Endothelial cell of umbilical vein (primary cell): ENCODE results near the gene DENND1B. TPM values are rescaled to one million over a fixed set of nuclear protein-coding genes. Genes with fewer than 3 reads are reported as not detected.

Source experiments
- BruUV-seq: library from RNA; stranded (reverse); fragments of 400-500 nt; replicated peaks from 2 replicates; lab custom pipeline; 2021; lab: Mats Ljungman, UMichigan
- CTCF ChIA-PET: fragments of 300-600, 350-600 bp; sonication (Branson Sonifier 250); formaldehyde crosslinking; loops from one replicate; lab custom pipeline; 2021; ENCODE audit warnings: antibody characterized with exemption, inconsistent platforms; lab: Charles Lee
- POLR2A ChIA-PET: fragments of 300-600, 350-600 bp; sonication (Branson Sonifier 250); formaldehyde crosslinking; loops from one replicate; lab custom pipeline; 2021; ENCODE audit warnings: antibody characterized with exemption, inconsistent platforms; lab: Charles Lee
- DNase-seq: peaks from one replicate; pipeline ENCODE4 v3.0.0-alpha.2; 2011; ENCODE audit warnings: low read depth, low spot score
- FAIRE-seq: peaks from 2 replicates; lab custom pipeline; 2011; peaks lifted over from hg19 to GRCh38; lab: Jason Lieb, UNC
- H2AFZ ChIP-seq: 2 replicates; pipeline ENCODE4 v1.6.0; 2012; ENCODE audit warnings: low read depth, low read length, control low read depth, inconsistent platforms
- H3K27ac ChIP-seq: 2 replicates; pipeline ENCODE4 v1.5.1; 2011; ENCODE audit warnings: low read depth, mild to moderate bottlenecking, control low read depth, low read length, moderate library complexity; ENCODE audit not compliant: insufficient read depth
- H3K27me3 ChIP-seq, 2 experiments: 2 replicates each; pipeline versions ENCODE4 v1.6.0 to v1.6.1; 2011; ENCODE audit warnings: low read length in 2 of 2, mixed read lengths in 1 of 2; ENCODE audit not compliant: control insufficient read depth in 2 of 2, insufficient read depth in 2 of 2
- H3K36me3 ChIP-seq, 2 experiments: 2 replicates in 1 of 2; 3 replicates in 1 of 2; pipeline ENCODE4 v1.5.1; 2011; ENCODE audit warnings: low read length in 2 of 2, mild to moderate bottlenecking in 1 of 2, moderate library complexity in 1 of 2; ENCODE audit not compliant: control insufficient read depth in 2 of 2, insufficient read depth in 2 of 2; ENCODE audit errors: extremely low read depth in 1 of 2
- H3K4me1 ChIP-seq: 3 replicates; pipeline ENCODE4 v1.5.1; 2011; ENCODE audit warnings: mild to moderate bottlenecking, low read length; ENCODE audit not compliant: control insufficient read depth, insufficient read depth; ENCODE audit errors: extremely low read depth
- H3K4me2 ChIP-seq: 2 replicates; pipeline ENCODE4 v1.6.1; 2011; ENCODE audit warnings: low read length, control low read depth, mixed read lengths; ENCODE audit not compliant: insufficient read depth
- H3K4me3 ChIP-seq, 3 experiments: fragments of 200-600 bp in 1 of 3; sonication (generic), shearing (Covaris generic) in 1 of 3; replicated peaks in 1 of 3; 2 replicates each; pipeline ENCODE4 v1.5.1; 2011 to 2016; ENCODE audit warnings: control low read depth in 3 of 3, low read length in 3 of 3, mild to moderate bottlenecking in 2 of 3, inconsistent platforms in 1 of 3, low read depth in 1 of 3, moderate library complexity in 1 of 3; ENCODE audit not compliant: insufficient read depth in 1 of 3
- H3K79me2 ChIP-seq: 2 replicates; pipeline ENCODE4 v1.6.0; 2012; ENCODE audit warnings: low read length, inconsistent platforms; ENCODE audit not compliant: control insufficient read depth, insufficient read depth
- H3K9ac ChIP-seq: replicated peaks from 2 replicates; pipeline ENCODE3; 2011; ENCODE audit warnings: low read length, control low read depth; ENCODE audit not compliant: insufficient read depth; ENCODE audit errors: extremely low read depth
- H3K9me1 ChIP-seq: replicated peaks from 3 replicates; pipeline ENCODE4 v1.6.0; 2011; ENCODE audit warnings: mild to moderate bottlenecking, low read length; ENCODE audit not compliant: control insufficient read depth, insufficient read depth; ENCODE audit errors: extremely low read depth
- H3K9me3 ChIP-seq: replicated peaks from 2 replicates; pipeline ENCODE4 v1.5.1; 2012; ENCODE audit warnings: low read length, inconsistent platforms; ENCODE audit not compliant: control insufficient read depth, insufficient read depth
- H4K20me1 ChIP-seq: replicated peaks from 2 replicates; pipeline ENCODE3; 2011; ENCODE audit warnings: mild to moderate bottlenecking, low read length; ENCODE audit not compliant: control insufficient read depth, insufficient read depth; ENCODE audit errors: extremely low read depth
- CTCF ChIP-seq, 2 donors: IDR thresholded peaks; 1 replicate in 1 of 2; 2 replicates in 1 of 2; pipeline ENCODE4 v1.5.1; 2011; ENCODE audit warnings: low read length in 2 of 2, mild to moderate bottlenecking in 2 of 2, moderate library complexity in 2 of 2, control low read depth in 1 of 2, inconsistent platforms in 1 of 2, low read depth in 1 of 2; ENCODE audit not compliant: insufficient read depth in 1 of 2; ENCODE audit errors: extremely low read depth in 1 of 2
- EZH2 ChIP-seq: IDR thresholded peaks from 2 replicates; pipeline ENCODE4 v1.6.1; 2012; ENCODE audit warnings: borderline replicate concordance, low read depth, mild to moderate bottlenecking, moderate library complexity, low read length, inconsistent platforms; ENCODE audit not compliant: severe bottlenecking
- FOS ChIP-seq: IDR thresholded peaks from 2 replicates; pipeline ENCODE4 v1.6.1; 2011; ENCODE audit warnings: mild to moderate bottlenecking, low read length, moderate library complexity, borderline replicate concordance; ENCODE audit not compliant: insufficient read depth
- GATA2 ChIP-seq: IDR thresholded peaks from 2 replicates; pipeline ENCODE4 v1.7.0; 2011; ENCODE audit warnings: low read depth, mild to moderate bottlenecking, moderate library complexity, mixed read lengths, low read length; ENCODE audit not compliant: insufficient read length, insufficient read depth
- JUN ChIP-seq: IDR thresholded peaks from 2 replicates; pipeline ENCODE4 v1.6.1; 2011; ENCODE audit warnings: borderline replicate concordance, low read depth; ENCODE audit not compliant: insufficient read length, insufficient read depth
- MAX ChIP-seq: IDR thresholded peaks from 2 replicates; pipeline ENCODE4 v1.6.1; 2011; ENCODE audit not compliant: insufficient read depth, insufficient read length
- MYC ChIP-seq: IDR thresholded peaks from one replicate; pipeline ENCODE4 v1.6.1; 2011; ENCODE audit warnings: mild to moderate bottlenecking, low read depth, low read length
- POLR2A ChIP-seq: IDR thresholded peaks from 2 replicates; pipeline ENCODE4 v1.6.1; 2012; ENCODE audit warnings: low read depth, mild to moderate bottlenecking, control low read depth, low read length
- POLR2AphosphoS5 ChIP-seq: IDR thresholded peaks from 2 replicates; pipeline ENCODE4 v1.6.1; 2012; ENCODE audit warnings: low read depth, mild to moderate bottlenecking, control low read depth, low read length, moderate library complexity; ENCODE audit not compliant: insufficient read depth
- dilution Hi-C: fragments of 300-500 bp; cut with MboI; formaldehyde crosslinking; loops from one replicate; pipeline ENCODE4 v1.15.0; 2019; ENCODE audit warnings: low sequenced_read_pairs; ENCODE audit not compliant: extremely low pct_ligation_motif_present
- intact Hi-C: fragments of 100-400 bp; cut with micrococcal nuclease; formaldehyde crosslinking; loops from one replicate; pipeline ENCODE4 v1.10.0; 2022
- polyA plus RNA-seq, 4 experiments: library from polyadenylated mRNA; depleted of rRNA in 3 of 4; stranded (reverse) in 3 of 4; unstranded in 1 of 4; fragments of >200 nt; gene quantifications; 2 replicates each; pipeline versions ENCODE4 v1.2.1 to v1.2.3, GENCODE V29; 2011 to 2012; ENCODE audit warnings: missing spikeins in 1 of 4
- total RNA-seq: library from RNA; stranded (reverse); gene quantifications from 2 replicates; pipeline ENCODE4 v1.2.3, GENCODE V29; 2021

DENND1B gene
- total and polyA plus RNA-seq, 2 donors (not counting 3 experiments of a cell fraction or from before 2014, with no cell fraction given) = 0.97 to 3.3 TPM

- Histone ChIP-seq H3K9ac (no peak overlapping the region), H3K79me2 (no peaks in the 10 kb centered on the region), H2AFZ (no peak overlapping the region), H3K4me3 (no peak overlapping the region), H3K4me1 (no peaks in the 10 kb centered on the region), H3K9me3 (no peaks in the 10 kb centered on the region), H3K4me2 (no peak overlapping the region), H4K20me1 (no peaks in the 10 kb centered on the region), H3K9me1 (no peaks in the 10 kb centered on the region), H3K27ac (no peak overlapping the region), H3K36me3 (no peaks in the 10 kb centered on the region), H3K27me3 (peaks cover 0 to 2% of the 10 kb centered on the region in 2 experiments)
- no TSS peak for BruUV-seq
- FAIRE-seq (no peak), DNase-seq (no peak)
- POLR2A ChIA-PET = no interaction called here
- no peak for TF ChIP-seq JUN
- TF ChIP-seq EZH2 = no peak
- no peak for TF ChIP-seq POLR2A
- no peak for TF ChIP-seq CTCF (IDR thresholded peaks at IDR 0.05; ENCODE audit: extremely low read depth in 1 of 2, insufficient read depth in 1 of 2, low read depth in 1 of 2, low read length in 2 of 2)
- TF ChIP-seq MYC = no peak
- no peak for TF ChIP-seq FOS
- dilution Hi-C loops = no loop called here
- CTCF ChIA-PET = interaction anchor here (1.5 kb wide), 1 partner anchor 32 kb away, joined by 3 read pairs; no protein-coding TSS in a partner anchor
- intact Hi-C loops = no loop called here
Observed at GRCh38 chr1:197811769-197812168, 36.5 kb upstream of the DENND1B start.

- no peak overlapping the region for H3K4me2 ChIP-seq
- H3K9ac ChIP-seq = no peak overlapping the region
- TF ChIP-seq POLR2AphosphoS5 (no peak), POLR2A (no peak), MAX (no peak), MYC (no peak), JUN (no peak), CTCF (IDR thresholded peaks at IDR 0.05; ENCODE audit: extremely low read depth in 1 of 2, insufficient read depth in 1 of 2, low read depth in 1 of 2, low read length in 2 of 2) (no peak), GATA2 (no peak), EZH2 (no peak), FOS (no peak)
- H3K27ac ChIP-seq = no peak overlapping the region
- no peak overlapping the region for H2AFZ ChIP-seq
- FAIRE-seq = no peak
- no peaks in the 10 kb centered on the region for H3K9me1 ChIP-seq
- H3K4me3 ChIP-seq = no peak overlapping the region
- no peaks in the 10 kb centered on the region for H3K36me3 ChIP-seq
- H4K20me1 ChIP-seq = no peaks in the 10 kb centered on the region
- no TSS peak for BruUV-seq
- no peaks in the 10 kb centered on the region for H3K4me1 ChIP-seq
- H3K9me3 ChIP-seq = no peaks in the 10 kb centered on the region
- H3K79me2 ChIP-seq = no peaks in the 10 kb centered on the region
- ChIA-PET POLR2A (no interaction called here), CTCF (no interaction called here)
- DNase-seq = no peak
- H3K27me3 ChIP-seq = peaks cover 0 to 2% of the 10 kb centered on the region in 2 experiments
- intact Hi-C loops (no loop called here), dilution Hi-C loops (no loop called here)
Observed at GRCh38 chr1:197810812-197811211, 35.5 kb upstream of the DENND1B start.
